Measurements from ENCODE around the gene CHRND.

Gene CHRND

DNA sequence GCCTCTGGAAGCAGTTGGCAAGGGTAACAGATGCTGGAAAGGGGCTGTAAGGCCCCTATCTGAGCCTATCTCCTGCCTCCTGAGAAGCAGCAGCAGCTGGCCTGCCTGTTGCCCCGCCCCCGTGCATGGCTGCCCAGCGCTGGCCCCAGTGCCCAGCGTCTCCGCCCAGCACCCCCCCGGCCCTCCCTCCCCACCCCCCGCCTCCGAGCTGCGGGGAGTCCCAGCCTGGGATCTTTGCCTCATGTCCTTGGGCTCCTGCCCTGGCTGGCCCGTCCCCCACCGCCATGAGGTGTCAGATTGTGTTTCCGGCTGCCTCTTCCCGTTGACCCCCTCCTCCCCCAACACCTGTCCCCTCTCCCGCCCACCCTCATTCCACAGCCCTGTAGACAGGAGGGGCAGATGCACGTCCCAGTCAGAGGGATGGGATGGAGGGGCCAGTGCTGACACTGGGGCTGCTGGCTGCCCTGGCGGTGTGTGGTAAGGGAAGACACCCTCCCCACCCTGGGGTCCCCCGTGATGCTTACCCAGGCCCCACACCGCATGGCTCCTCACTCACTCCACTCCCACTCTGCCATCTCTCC lies at the start of gene CHRND:
TSS of gene CHRND (plus strand) at position 370 of the 581 bp plus-strand sequence. CDS start at position 426, 56 bp downstream.
- DNase-seq (ENCODE audit: low read depth, low spot score): no peak

DNA sequence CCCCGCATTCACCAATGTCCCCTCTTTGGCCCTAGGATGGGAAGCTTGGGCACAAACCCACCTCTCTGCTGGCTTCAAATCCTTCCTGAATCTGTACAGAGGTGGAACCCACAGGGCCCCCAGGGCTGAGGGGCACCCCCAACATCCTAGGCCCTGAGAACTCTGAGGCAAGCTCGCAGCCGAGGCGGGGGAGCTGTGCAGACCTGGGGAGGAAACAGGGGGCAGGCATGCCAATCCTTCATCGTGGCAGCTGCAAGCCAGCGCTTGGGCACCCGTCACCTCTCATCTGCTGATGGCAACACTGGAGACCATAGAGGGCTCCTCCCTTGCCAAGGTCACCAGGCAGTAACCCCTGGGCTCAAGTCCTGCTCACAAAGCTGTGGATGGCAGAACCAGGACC lies 49.2 kb upstream of the CHRND start:
- no peak for DNase-seq (ENCODE audit: low read depth, low spot score)

DNA sequence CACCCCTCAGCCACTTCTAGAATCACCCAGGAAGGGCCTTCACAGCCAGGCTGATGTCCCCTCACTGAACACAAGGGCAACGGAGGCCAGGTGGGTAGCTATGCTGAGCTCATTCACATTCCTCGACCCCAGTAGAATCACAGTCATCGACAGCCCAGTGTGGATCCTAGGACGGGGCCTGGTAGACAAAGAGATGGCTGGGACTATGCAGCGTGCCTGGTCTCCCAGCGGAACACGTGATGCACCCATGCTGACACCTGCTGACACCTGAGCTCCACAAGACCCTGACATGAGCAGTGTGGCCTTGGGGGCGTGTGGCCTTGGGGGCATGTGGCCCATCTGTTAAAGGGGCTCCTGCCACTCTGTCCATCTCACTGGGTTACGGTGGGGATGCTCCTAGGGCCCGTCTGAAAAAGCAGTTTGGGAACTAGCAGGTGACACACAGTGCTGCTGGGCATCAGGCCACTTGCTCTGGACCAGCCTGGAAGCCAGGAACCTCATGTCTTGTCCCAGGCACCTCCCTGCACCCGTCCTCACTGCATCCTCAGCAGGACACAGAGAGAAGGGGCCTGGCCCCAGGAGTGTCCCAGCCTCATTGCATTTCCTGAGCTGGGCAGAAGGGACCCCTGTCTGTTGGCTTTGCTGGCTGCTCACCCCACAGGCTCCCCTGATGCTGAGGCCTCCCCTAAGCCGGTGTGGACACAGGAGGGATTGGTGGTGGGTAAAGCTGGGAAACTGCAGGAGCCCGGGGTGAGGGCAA lies 48.0 kb upstream of the CHRND start:
- no peak for DNase-seq (ENCODE audit: low read depth, low spot score)

DNA sequence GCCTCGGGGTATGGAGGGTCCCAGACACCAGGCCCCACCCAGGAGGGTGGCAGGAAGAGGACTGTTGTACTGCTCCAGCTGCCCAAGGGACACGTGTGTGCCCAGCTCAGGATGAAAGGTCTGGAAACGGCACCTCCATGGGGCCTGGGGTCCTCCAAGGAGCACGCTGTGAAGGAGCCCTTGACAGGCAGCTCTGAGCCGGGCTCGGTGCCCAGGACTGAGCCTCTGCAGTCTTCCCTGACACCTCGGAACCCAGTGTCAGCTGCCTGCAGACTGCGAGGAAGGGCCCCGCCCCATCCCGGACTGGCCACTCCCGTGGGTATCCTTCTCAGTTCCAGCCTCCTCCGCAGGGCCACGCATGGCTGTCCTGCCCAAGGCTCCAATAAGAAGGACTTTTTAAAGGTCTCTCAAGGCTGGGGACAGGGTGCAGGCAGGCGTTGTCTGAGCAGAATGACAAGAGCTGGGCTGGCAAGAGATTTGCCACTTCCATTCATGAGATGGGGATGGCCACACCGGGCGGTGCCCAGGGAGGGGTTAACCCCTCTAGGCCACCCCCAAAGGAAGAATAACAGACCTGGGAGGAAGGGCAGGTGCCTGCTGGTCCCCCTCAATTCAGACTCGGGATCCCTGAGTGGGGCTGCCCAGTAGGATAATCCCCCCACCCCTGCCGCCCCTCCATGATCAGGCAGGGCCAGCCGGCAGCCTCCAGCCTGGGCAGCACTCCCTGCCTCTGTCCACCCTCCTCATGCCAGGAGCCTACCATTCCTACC lies 47.2 kb upstream of the CHRND start:
- DNase-seq (ENCODE audit: low read depth, low spot score): no peak

DNA sequence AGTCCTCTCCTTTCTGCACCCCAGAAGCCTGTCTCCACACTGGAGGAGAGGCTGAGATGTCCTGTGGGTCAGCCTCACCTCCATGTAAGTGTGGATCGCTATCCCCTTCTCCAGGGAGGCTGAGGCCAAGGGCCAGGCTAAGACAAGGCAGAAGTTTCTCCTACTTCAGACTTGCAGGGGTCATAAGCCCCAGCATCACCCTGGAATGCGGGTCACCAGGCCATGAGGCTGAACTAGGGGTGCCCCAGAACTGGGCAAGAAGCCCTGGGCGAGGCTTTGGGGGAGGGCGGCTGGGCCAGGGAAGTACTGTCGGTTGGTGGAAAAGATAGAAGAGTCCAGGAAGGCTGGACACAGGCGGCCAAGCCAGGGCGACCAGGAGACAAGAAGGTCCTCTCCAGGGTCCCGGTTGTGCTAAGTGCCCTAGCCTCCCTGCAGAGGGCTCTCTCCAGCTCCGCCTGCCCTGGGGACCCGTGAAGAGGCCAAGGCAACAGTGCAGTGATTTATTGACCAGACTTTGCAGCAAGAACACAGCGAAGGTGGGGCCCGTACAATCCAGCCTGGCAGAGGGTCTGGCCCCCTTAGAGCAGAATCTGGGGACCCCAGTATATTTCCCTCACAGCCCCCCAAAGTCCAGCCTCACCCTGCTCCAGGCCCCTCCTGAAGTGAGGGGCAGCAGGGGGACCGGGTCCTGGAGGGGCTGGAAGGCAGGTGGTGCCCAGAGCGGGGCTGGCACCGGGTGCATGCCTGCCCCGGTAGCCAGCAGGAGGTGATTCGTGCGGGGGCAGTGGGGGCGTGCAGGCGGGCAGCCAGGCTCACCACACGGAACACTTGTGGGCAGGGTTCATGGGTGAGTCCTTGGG lies 46.4 kb upstream of the CHRND start:
- no peak for DNase-seq (ENCODE audit: low read depth, low spot score)

DNA sequence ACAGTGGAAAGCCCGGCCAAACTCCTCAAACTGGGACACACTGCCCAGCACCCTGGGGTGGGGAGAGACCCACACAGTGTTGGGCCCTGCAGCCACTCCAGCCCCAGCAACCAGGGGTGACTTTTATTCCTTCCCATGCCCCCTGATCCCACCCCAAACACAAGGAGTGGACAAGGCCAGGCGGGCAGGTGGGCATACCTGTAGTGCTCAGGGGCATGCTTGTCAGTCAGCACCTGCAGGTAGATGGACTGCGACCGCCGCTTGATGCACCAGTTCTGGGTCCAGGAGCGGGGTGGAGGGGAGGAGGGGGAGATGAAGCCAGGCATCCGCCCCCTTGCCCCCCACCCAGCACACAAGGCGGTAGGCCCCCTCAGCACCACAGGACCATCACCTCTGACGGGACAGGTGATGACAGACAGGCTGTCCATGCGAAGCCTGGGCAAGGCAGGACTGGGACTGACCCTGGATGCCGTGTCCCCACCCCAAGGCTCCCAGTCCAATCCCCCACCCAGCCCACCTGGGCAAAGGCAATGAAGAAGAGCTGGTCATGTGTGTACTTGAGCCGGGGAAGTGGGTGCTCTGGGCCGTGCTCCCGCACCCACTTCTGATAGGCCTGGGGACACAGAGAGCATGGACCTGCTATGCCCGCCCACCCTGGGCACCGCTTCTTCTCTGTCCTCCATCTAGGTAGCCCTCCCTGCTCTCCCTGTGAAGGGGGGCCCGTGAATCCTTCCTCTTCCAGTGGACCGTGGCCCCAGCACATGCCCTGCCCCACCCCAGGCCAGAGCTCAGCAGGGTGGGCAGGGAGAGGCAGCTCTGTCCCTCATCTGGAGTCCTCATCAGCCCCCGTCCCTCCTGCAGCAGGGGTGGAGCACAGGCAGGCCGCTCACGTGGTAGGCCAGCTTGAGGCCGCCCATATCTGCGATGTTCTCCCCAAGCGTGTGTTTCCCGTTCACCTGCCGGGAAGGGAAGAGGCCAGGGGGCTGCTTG lies 45.5 kb upstream of the CHRND start:
- DNase-seq (ENCODE audit: low read depth, low spot score): no peak

DNA sequence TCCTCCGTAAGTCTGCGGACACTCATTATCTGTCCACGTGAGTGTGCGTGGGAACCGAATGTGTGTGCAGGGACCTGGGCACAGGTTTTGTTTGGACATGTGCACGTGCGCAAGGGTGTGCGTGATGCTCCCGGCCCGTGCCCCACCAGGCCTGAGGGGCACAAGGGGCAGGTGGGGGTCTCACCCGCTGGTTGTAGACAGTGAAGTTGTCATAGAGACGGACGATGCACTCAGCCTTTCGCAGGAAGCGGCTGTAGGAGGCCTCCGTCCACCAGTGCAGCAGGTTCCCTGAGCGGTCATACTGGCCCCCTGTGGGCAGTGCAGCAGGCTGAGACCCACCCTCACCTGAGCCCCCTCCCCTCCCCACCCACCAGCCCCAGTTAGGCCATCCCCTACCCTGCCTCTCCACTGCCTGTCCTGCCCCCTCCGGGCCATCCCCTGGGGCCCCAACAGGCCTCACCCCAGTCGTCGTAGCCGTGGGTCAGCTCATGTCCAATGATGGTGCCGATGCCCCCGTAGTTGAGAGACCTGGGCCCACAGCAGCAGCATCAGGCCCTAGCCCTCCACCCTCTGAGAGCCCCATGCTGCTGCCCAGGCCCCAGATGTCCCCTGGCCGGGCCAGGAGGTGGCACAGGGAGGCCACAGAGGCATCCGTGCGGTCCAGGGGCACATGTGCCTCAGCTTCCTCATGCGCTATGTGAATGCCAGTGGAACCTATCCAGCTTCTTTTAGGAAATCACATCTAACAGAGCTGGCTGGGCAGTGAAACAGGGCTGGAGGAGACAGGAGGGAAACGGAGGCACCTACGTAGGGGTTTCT lies 44.4 kb upstream of the CHRND start:
- no peak for DNase-seq (ENCODE audit: low read depth, low spot score)

DNA sequence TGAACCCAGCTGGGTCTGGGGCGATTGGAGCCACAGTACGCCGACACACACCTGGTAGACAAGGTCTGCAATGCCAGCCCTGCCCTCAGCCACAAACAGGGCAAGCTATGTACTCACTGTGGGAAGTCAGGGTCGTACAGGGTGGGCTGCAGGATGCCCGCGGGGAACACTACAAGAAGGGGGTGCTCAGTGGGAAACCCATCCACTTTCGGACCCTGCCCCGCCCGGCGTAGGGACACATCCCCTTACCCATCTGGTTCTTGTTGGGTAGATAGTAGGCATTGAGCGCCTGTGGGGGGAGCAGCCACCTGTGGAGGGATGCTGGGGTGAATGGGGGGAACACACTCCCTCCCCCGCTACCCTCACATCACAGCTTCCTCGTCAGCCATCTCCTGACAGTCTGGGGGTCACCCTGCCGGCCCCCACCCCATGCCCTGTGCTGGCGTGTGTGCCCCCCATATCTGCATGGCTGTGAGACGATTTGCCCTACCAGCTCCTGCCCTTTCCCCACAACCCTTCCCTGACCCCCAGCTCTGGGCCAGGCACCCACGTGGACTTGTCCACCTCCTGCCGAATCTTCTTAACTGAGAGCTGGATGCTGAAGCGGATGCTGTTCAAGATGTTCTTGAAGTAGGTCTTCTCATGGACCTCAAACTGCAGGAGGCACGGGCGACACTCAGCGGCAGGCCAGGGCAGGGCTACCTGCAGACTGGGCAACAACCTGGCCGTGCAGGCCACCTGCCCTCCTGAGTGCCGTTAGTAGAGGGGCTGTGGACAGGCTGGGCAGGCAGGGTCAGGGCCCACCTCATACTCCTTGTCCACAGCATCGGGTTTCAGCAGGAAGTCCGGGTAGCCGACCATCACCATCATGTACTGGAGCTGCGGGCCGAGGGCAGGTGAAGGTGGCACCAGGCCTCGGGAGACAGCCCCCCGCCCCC lies 43.4 kb upstream of the CHRND start:
- DNase-seq (ENCODE audit: low read depth, low spot score): no peak

DNA sequence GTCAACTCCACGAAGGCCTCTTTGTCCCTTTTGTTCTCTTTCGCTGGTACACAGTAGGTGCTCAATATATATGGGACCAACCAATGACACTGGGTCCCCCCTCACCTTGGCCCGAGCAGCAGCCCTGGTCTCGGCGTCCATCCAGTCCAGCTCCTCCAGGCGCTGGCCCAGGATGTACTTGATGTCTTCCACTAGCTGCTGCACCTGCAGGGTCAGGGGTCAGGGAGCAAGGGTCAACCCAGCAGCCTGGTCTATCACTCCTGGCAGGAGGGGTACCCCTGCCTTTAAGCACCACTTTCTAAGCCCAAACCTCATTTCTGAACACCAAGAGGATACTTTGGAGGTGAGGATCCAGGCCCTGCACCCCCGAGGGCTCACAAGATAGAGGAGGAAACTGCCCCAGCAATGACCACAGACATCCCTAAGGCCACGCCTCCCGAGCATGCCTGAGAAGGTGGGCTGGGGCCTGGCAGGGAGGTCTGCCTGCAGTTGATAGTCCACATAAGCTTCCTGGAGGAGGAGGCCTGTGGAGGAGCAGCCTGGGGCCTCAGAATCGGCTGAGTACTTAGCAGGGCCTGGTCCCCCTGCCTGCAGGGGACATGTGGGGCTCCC lies 42.5 kb upstream of the CHRND start:
- no peak for DNase-seq (ENCODE audit: low read depth, low spot score)

DNA sequence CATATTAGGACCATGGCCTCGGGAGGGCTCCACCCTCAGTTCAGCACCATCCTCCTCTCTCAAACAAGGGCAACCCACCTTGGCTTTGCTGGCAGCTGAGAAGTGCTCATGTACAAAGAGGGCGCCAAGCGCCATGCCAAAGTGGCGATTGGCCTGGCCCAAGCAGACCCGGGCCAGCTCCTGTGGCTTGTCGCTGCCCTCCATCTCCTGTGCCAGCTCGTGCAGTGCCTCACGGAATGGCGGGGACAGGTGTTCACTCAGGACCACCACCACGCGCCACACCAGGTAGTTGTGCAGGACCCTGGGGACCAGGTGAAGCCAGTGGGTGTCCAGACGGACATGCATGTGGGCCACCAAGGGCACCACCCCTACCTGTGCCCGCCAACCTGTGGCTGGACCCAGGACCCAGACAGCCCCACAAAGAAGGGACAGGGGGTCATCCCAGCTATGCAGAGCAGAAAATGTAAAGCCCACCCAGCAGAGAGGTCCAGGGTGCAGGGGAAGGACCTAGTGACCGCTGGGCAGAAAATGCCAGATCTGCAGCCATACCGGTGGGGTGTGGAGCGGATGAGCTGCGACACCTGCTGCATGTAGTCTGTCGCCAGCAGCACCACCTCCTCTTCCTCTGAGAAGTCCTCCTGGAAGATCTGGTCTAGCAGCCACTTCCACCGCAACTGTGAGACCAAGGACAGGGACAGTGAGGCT lies 41.9 kb upstream of the CHRND start:
- no peak for DNase-seq (ENCODE audit: low read depth, low spot score)

DNA sequence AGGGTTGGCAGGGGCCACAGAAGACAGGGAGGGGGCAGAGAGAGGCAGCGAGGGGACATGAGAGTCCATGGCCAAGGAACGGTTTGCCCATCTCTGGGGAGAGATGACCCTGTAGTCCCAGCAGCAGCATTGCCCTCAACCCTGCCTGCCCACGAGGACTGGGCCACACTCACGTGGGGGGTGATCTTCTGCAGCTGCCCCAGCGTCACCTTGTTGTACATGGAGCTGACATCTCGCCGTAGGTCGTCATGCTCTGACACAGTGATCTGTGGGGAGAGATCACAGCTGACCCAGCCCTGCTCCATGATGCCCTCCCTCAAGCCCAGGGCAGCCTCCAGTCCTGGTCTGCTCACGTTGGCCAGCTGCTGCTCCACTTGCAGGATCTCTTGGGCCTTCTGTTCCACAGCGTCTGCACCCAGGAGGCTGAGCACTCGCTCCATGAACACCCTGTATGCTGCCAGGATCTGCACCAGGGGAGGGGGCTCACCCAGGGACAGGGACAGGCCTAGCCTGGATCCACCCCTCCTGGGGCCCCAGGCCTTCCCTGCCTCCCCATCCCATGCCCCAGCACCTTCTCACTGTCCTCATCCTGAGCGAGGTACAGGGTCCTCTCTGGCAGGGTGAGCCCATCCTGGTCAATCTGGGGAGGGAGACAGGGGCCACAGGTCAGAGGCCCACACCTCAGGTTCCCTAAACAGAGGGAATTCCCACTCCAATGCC lies 41.2 kb upstream of the CHRND start:
- DNase-seq (ENCODE audit: low read depth, low spot score): no peak

DNA sequence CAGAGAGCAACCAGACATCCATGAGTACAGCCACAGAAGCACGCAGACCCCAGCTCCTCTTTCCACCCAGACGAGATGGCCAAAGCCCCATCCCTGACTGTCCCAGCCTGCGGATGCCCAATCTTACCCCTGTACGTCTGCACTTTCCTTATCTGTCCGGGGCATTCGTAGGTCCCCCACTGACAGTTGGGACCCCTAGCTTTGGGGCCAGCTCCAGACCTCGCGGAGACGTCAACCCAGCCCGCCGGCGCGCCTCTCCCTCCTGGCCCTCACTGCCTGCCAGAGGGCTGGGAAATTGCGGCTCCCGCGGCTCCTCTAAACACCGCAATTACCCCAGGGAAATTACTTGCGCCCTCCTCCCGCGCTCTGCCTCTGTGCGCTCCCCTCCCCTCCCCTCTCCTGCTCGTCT lies 40.6 kb upstream of the CHRND start:
- no peak for DNase-seq (ENCODE audit: low read depth, low spot score)

DNA sequence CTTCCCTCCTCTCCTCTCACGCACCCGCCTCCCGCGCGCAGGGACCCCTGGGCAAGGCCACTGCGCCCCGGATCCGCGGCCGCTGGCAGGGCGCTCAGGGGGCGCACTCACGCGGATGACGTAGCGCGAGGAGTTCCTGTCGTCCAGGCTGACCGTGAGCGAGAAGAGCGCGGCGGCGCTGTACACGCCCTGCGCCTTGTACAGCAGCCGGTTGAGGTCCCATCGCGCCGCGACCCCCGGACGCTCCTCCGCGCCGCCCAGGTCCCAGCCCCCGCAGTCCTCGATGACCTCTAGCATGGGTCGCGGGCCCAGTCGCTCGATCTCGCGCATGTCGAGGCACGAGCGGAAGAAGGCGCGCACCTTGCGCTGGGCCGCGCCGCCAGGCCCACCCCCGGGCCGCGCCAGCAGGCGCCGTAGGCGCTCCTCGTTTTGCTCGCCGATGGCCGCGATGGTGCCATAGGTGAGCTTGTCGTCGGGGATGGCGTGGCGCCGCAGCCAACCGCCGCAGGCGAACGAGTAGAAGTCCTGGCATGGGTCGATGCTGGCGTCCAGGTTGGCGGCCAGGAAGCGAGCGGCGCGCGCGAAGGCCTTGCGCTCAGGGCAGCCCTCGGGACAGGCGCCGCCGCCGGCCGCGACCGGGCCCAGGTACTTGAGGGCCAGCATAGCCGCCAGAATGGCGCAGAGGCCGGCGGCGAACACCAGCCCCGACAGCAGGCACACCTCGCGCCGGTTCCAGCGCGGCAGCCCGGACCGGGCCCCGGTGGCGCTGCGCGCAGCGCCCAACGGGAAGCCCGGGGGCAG lies 40.0 kb upstream of the CHRND start:
- DNase-seq (ENCODE audit: low read depth, low spot score): no peak

DNA sequence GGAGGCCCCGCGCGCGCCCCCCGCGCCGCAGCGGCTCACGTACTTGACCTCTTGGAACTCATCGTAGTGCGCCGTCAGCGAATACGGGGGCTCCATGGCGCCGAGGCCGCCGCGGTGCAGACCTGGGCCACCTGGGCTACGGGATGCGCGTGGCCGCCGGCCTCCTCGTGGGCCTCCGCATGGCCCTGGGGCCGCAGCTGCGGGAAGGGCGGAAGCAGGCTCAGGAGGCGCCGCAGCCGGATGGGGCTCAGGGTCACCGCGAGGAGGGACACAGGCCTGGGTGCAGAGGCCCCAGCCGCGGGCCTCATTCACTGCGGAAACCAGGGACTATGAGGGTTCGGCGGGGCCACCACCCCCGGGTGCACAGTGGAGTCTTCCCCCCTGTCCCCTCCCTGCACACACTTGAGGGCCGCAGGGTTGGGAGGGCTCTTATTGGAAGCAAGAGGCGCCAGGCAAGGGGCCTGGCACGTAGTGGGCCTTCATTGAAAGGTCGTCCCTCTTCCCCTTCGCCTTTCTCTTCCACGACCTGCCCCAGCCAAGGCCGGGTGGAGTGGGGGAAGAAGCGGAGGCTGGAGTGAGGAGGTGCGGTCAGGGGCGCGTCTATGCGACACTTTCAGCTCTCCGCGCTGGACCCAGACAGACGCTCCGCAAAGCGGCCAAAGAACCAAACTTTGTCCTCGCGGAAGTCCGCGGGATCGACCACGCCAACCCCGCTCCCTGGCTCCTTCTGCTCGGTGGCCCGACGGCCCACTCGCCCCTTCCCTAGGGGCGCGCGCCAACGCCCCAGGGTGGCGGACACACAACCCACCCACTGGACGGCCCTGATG lies 39.2 kb upstream of the CHRND start:
- DNase-seq (ENCODE audit: low read depth, low spot score): no peak

Measured in smooth muscle cell of the brain vasculature (primary cell).